ENCODE data around the gene TTR. TPM values are rescaled to one million over a fixed set of nuclear protein-coding genes. Genes with fewer than 3 reads are reported as not detected.

Gene TTR
- total and polyA plus RNA-seq, 9 donors = 0.24 to 15.8 (median 0.77) TPM; not detected in 2

DNA sequence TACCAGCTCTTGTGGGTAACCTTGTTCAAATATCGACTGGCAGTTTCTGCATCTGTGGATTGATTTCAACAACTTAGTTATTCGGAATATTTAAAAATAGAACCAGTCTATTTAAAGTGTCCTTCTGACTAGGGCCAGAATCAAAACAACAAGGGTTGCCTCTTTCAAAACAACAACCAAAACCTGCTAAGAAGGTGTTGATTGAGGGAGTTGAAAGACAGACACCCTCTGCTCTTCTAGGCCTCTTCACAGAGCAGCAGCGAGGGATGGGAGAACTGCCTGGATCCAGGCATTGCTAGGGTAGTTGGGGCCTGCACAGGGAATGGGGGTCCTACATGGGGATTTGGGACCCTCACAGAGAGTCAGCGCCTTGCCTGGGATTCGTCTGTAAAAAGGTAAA lies 19.8 kb downstream of the TTR start:
- 83% methylated on average over 1 of the region's 5 CpGs for WGBS (ENCODE audit: insufficient coverage)
- H3K27me3 ChIP-seq (ENCODE audit: control insufficient read depth, insufficient read depth, low read length) = no peaks in the 10 kb centered on the region
- no peaks in the 10 kb centered on the region for H3K4me1 ChIP-seq (ENCODE audit: control insufficient read depth, insufficient read depth, low read length)
- H3K36me3 ChIP-seq (ENCODE audit: control insufficient read depth, insufficient read depth, low read length) = no peaks in the 10 kb centered on the region
- DNase-seq = no peak
- H3K27ac ChIP-seq (ENCODE audit: low read length) = no peak overlapping the region
- no peak overlapping the region for H3K4me3 ChIP-seq (ENCODE audit: low read length)
- no peaks in the 10 kb centered on the region for H3K9me3 ChIP-seq (replicated peaks; ENCODE audit: control insufficient read depth, low read depth, low read length)

DNA sequence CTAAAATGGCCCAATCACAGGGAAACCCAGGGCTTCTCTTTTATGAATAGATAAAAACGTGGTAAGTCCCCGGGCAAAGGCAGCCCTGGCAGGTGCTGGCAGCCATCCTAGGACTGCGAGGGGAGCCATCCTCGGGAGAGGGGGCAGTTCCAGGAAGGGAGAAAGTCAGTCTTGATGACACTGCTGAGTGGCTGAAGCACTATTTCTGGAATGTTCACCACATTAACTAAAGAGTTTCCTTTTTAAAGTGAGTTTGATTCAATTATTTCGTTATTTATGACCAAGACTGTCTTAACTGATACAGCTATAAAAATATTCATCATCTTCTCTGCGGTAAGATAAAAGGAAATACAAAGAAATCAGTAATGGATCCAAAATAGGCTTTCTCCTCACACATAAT lies 20.4 kb downstream of the TTR start:
- 63% methylated on average over 2 of the region's 6 CpGs for WGBS (ENCODE audit: insufficient coverage)
- no peaks in the 10 kb centered on the region for H3K9me3 ChIP-seq (replicated peaks; ENCODE audit: control insufficient read depth, low read depth, low read length)
- H3K4me3 ChIP-seq (ENCODE audit: low read length) = no peak overlapping the region
- no peak overlapping the region for H3K27ac ChIP-seq (ENCODE audit: low read length)
- H3K4me1 ChIP-seq (ENCODE audit: control insufficient read depth, insufficient read depth, low read length) = no peaks in the 10 kb centered on the region
- no peak for DNase-seq
- H3K27me3 ChIP-seq (ENCODE audit: control insufficient read depth, insufficient read depth, low read length) = no peaks in the 10 kb centered on the region
- H3K36me3 ChIP-seq (ENCODE audit: control insufficient read depth, insufficient read depth, low read length) = no peaks in the 10 kb centered on the region

- Histone ChIP-seq H3K27ac (ENCODE audit: low read length) (no peak overlapping the region), H3K27me3 (ENCODE audit: control insufficient read depth, insufficient read depth, low read length) (no peaks in the 10 kb centered on the region), H3K36me3 (ENCODE audit: control insufficient read depth, insufficient read depth, low read length) (no peaks in the 10 kb centered on the region), H3K4me3 (ENCODE audit: low read length) (no peak overlapping the region), H3K4me1 (ENCODE audit: control insufficient read depth, insufficient read depth, low read length) (no peaks in the 10 kb centered on the region), H3K9me3 (replicated peaks; ENCODE audit: control insufficient read depth, low read depth, low read length) (no peaks in the 10 kb centered on the region)
- no peak for DNase-seq
- 68% methylated on average over 2 of the region's 2 CpGs for WGBS (ENCODE audit: insufficient coverage)
Observed at GRCh38 chr18:31614044-31614443, 22.4 kb downstream of the TTR start.

DNA sequence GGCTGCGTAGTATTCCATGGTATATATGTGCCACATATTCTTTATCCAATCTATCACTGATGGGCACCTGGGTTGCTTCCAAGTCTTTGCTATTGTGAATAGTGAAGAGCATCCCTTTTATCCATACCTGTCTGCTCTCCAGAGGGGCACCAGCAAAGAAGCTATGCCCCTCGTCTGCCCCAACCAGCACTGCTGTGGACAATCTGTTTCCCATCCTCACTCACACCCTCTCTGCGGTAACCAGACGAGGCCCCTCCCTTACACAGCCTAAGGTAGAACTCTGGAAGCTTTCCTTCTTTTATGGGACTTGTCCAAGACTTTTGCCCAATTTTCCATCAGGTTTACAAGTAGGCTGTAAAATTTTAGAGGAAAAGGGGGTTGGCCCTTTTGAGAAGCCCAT lies 24.9 kb downstream of the TTR start:
- 60% methylated on average over 1 of the region's 4 CpGs for whole genome bisulfite sequencing (ENCODE audit: insufficient coverage)
- DNase-seq = no peak
- Histone ChIP-seq H3K27ac (ENCODE audit: low read length) (no peak overlapping the region), H3K4me1 (ENCODE audit: control insufficient read depth, insufficient read depth, low read length) (no peaks in the 10 kb centered on the region), H3K36me3 (ENCODE audit: control insufficient read depth, insufficient read depth, low read length) (no peaks in the 10 kb centered on the region), H3K27me3 (ENCODE audit: control insufficient read depth, insufficient read depth, low read length) (no peaks in the 10 kb centered on the region), H3K9me3 (replicated peaks; ENCODE audit: control insufficient read depth, low read depth, low read length) (no peaks in the 10 kb centered on the region), H3K4me3 (ENCODE audit: low read length) (no peak overlapping the region)

GRCh38 chr18:31617031-31617717 lies 25.5 kb downstream of the TTR start:
- Histone ChIP-seq H3K9me3 (replicated peaks; ENCODE audit: control insufficient read depth, low read depth, low read length) (no peaks in the 10 kb centered on the region), H3K36me3 (ENCODE audit: control insufficient read depth, insufficient read depth, low read length) (no peaks in the 10 kb centered on the region), H3K27ac (ENCODE audit: low read length) (no peak overlapping the region), H3K4me3 (ENCODE audit: low read length) (no peak overlapping the region), H3K27me3 (ENCODE audit: control insufficient read depth, insufficient read depth, low read length) (no peaks in the 10 kb centered on the region), H3K4me1 (ENCODE audit: control insufficient read depth, insufficient read depth, low read length) (no peaks in the 10 kb centered on the region)
- WGBS (ENCODE audit: insufficient coverage) = no CpG with 5 or more reads among the region's 5 CpGs
- DNase-seq = no peak

- 95% methylated on average over 5 of the region's 5 CpGs for WGBS (ENCODE audit: insufficient coverage)
- Histone ChIP-seq H3K27me3 (ENCODE audit: control insufficient read depth, insufficient read depth, low read length) (no peaks in the 10 kb centered on the region), H3K9me3 (replicated peaks; ENCODE audit: control insufficient read depth, low read depth, low read length) (no peaks in the 10 kb centered on the region), H3K27ac (ENCODE audit: low read length) (no peak overlapping the region), H3K4me1 (ENCODE audit: control insufficient read depth, insufficient read depth, low read length) (no peaks in the 10 kb centered on the region), H3K36me3 (ENCODE audit: control insufficient read depth, insufficient read depth, low read length) (no peaks in the 10 kb centered on the region), H3K4me3 (ENCODE audit: low read length) (no peak overlapping the region)
- DNase-seq = no peak
Observed at GRCh38 chr18:31618801-31619200, 27.1 kb downstream of the TTR start.

DNA sequence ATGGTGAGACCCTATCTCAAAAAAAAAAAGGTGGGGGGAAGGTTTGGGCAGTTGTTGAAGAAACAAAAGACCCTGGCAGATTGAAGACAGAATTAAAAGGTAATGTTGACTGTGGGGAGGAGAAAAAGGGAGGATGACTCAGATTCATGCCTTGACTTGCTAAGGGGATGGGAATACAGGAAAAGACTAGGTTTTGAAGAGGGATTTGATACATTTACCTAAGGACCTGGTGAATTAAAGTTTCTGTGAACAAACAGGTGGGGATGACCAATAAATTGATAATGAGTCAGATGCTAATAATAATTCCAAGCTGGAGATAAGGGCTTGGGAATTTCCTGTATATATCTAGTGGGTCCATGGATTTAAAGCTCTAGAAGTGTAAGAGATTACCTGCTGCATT lies 27.6 kb downstream of the TTR start:
- H3K36me3 ChIP-seq (ENCODE audit: control insufficient read depth, insufficient read depth, low read length) = no peaks in the 10 kb centered on the region
- no peak overlapping the region for H3K4me3 ChIP-seq (ENCODE audit: low read length)
- H3K4me1 ChIP-seq (ENCODE audit: control insufficient read depth, insufficient read depth, low read length) = no peaks in the 10 kb centered on the region
- H3K27me3 ChIP-seq (ENCODE audit: control insufficient read depth, insufficient read depth, low read length) = no peaks in the 10 kb centered on the region
- no peaks in the 10 kb centered on the region for H3K9me3 ChIP-seq (replicated peaks; ENCODE audit: control insufficient read depth, low read depth, low read length)
- DNase-seq = no peak
- H3K27ac ChIP-seq (ENCODE audit: low read length) = no peak overlapping the region

DNA sequence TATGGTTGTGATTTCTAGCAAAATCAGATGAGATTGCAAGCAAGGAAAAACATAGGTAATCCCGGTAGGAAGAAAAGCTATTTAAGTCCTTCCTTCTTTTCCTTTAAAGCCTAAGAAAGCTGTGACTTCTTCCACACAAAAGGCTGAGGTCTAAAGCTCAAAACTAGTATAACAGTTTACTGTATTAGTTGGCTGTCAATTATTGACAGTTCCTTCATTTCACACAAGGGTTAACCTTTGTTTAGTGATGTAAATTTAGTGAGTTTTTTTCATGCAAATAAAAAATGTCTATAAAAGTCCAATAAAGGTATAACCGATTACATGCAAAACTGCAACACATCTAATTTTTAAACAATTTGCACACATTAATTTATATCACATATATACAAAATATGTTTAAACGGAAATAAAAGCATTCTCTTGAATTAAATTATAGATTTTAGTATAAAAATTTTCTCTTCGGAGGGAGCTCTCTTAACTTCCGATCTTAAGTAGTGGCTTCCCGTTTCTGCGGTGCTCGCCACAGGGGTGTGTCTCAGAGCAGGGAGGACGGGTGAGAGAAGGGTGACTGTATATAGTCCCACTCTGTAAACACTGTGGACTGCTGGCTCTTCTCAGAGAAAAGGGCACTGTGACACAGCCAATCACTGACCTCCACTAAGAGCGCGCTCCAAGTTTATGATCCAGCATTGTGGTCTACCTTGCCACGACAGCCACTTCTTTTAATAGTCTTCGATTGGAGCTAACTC lies 33.4 kb downstream of the TTR start:
- Histone ChIP-seq H3K4me3 (ENCODE audit: low read length) (no peak overlapping the region), H3K9me3 (replicated peaks; ENCODE audit: control insufficient read depth, low read depth, low read length) (no peaks in the 10 kb centered on the region), H3K27ac (ENCODE audit: low read length) (no peak overlapping the region), H3K36me3 (ENCODE audit: control insufficient read depth, insufficient read depth, low read length) (no peaks in the 10 kb centered on the region), H3K27me3 (ENCODE audit: control insufficient read depth, insufficient read depth, low read length) (no peaks in the 10 kb centered on the region), H3K4me1 (ENCODE audit: control insufficient read depth, insufficient read depth, low read length) (no peaks in the 10 kb centered on the region)
- no peak for DNase-seq
- no CpG with 5 or more reads among the region's 13 CpGs for WGBS (ENCODE audit: insufficient coverage)

DNA sequence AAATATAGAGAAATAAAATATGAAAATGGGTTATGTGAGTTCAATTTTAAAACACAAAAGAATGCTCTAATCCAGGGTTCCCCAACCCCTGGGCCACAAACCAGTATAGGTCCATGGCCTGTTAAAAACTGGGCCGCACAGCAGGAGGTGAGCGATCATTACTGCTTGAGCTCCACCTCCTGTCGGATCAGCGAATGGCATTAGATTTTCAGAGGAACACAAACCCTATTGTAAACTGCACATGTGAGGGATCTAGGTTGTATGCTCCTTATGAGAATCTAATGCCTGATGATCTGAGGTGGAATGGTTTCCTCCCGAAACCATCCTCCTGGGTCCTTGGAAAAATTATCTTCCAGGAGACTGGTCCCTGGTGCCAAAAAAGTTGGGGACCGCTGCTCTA lies 34.7 kb downstream of the TTR start:
- Histone ChIP-seq H3K4me3 (ENCODE audit: low read length) (no peak overlapping the region), H3K27ac (ENCODE audit: low read length) (no peak overlapping the region), H3K4me1 (ENCODE audit: control insufficient read depth, insufficient read depth, low read length) (no peaks in the 10 kb centered on the region), H3K27me3 (ENCODE audit: control insufficient read depth, insufficient read depth, low read length) (no peaks in the 10 kb centered on the region), H3K36me3 (ENCODE audit: control insufficient read depth, insufficient read depth, low read length) (no peaks in the 10 kb centered on the region), H3K9me3 (replicated peaks; ENCODE audit: control insufficient read depth, low read depth, low read length) (no peaks in the 10 kb centered on the region)
- WGBS (ENCODE audit: insufficient coverage) = no CpG with 5 or more reads among the region's 6 CpGs
- DNase-seq = no peak

DNA sequence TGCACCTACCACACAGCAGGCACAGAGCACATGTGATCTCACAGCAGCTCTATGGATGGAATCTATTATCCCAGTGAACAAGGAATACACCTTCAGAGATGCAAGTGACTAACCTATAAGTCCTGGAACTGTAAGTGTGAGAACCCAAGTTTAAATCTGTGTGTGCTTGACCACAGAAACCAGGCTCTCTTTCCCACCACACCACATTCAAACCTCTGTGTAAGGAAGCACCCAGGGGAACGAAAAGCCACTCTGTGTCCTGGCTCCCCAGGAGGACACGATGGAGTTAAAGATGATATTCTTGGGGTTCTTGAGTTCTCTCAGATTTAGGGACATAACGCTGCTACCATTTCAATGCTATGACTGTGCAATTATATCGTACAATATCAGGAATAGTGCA lies 38.9 kb downstream of the TTR start:
- DNase-seq = no peak
- Histone ChIP-seq H3K27me3 (ENCODE audit: control insufficient read depth, insufficient read depth, low read length) (no peaks in the 10 kb centered on the region), H3K36me3 (ENCODE audit: control insufficient read depth, insufficient read depth, low read length) (no peaks in the 10 kb centered on the region), H3K9me3 (replicated peaks; ENCODE audit: control insufficient read depth, low read depth, low read length) (no peaks in the 10 kb centered on the region), H3K4me3 (ENCODE audit: low read length) (no peak overlapping the region), H3K4me1 (ENCODE audit: control insufficient read depth, insufficient read depth, low read length) (no peaks in the 10 kb centered on the region), H3K27ac (ENCODE audit: low read length) (no peak overlapping the region)
- 94% methylated on average over 2 of the region's 4 CpGs for WGBS (ENCODE audit: insufficient coverage)

Data from muscle of leg (tissue), 11 donors.